ENCODE data around the gene JCAD.
A peak's percentile ranks its signal among the peaks of the same experiment; 100 is the strongest.

JCAD gene

GRCh38 chr10:30057894-30058556, 1.4 kb downstream of the JCAD start:
- H3K27me3 Mint-ChIP-seq = peaks cover 52% of the 10 kb centered on the region
- H3K4me1 Mint-ChIP-seq = peaks cover 7% of the 10 kb centered on the region
- no peak for DNase-seq
- no peak overlapping the region for H3K27ac Mint-ChIP-seq
- no peak for ATAC-seq
- no peaks in the 10 kb centered on the region for H3K36me3 Mint-ChIP-seq (ENCODE audit: low read depth)
- H3K4me3 Mint-ChIP-seq = no peak overlapping the region
- H3K9me3 Mint-ChIP-seq = no peaks in the 10 kb centered on the region

DNA sequence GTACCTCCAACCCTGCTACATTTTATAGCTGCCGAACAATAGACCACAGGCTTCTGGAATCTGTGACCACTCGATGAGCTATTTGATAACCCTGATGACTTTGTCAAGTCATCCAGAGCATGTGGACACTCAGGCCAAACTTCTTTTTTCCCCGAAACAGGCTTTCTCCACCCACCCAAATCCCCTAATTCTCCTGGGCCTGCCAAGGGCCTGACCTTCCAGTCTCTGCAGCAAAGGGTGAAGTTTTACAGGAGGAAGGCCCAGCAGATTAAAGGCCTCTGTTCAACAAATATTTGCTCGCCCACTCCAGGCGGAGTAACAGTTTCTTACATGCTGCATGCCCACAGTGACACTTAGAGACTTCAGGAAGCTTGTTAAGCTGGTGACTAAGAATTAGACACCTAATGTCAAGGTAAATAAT, 2.0 kb downstream of the JCAD start:
- ATAC-seq (no peak), DNase-seq (no peak)
- Mint-ChIP-seq H3K36me3 (ENCODE audit: low read depth) (no peaks in the 10 kb centered on the region), H3K27me3 (peaks cover 49% of the 10 kb centered on the region), H3K9me3 (no peaks in the 10 kb centered on the region), H3K4me3 (no peak overlapping the region), H3K27ac (no peak overlapping the region), H3K4me1 (peaks cover 7% of the 10 kb centered on the region)

DNA sequence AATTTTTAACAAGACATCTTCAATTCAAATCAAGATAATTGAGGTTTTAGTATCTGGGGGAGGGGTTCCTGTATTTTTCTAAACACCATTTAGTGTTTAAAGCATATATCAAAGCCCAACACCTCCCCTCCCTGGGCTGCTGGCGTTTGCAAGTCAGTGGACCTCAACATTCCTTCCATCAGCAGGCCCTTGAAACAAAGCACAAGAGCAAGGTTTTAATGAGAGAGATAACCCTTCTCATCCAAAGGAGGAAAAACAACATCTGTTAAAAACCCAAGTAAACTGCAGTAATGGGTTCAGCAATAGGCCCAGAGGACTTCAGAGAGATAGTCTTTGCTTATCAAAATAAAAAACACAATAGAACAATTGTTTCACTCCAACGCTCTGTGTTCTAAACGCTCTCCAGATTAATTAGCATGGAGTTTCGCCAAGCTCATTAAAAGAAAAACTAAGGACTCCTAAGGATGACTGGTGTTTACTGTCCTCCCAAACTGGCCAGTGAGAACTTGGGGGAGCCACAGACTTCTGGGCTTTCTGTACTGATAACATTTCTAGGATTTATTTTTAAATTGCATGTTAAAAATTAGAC, 2.5 kb downstream of the JCAD start:
- ATAC-seq (no peak), DNase-seq (no peak)
- Mint-ChIP-seq H3K27ac (no peak overlapping the region), H3K36me3 (ENCODE audit: low read depth) (no peaks in the 10 kb centered on the region), H3K9me3 (no peaks in the 10 kb centered on the region), H3K27me3 (peaks cover 48% of the 10 kb centered on the region), H3K4me1 (peaks cover 7% of the 10 kb centered on the region), H3K4me3 (no peak overlapping the region)

- DNase-seq (no peak), ATAC-seq (no peak)
- no peak overlapping the region for H3K27ac Mint-ChIP-seq
- no peak overlapping the region for H3K4me3 Mint-ChIP-seq
- H3K27me3 Mint-ChIP-seq = peaks cover 46% of the 10 kb centered on the region
- no peaks in the 10 kb centered on the region for H3K36me3 Mint-ChIP-seq (ENCODE audit: low read depth)
- no peaks in the 10 kb centered on the region for H3K9me3 Mint-ChIP-seq
- peaks cover 7% of the 10 kb centered on the region for H3K4me1 Mint-ChIP-seq
These were observed 3.1 kb downstream of the JCAD start for GRCh38 chr10:30056281-30056680.

DNA sequence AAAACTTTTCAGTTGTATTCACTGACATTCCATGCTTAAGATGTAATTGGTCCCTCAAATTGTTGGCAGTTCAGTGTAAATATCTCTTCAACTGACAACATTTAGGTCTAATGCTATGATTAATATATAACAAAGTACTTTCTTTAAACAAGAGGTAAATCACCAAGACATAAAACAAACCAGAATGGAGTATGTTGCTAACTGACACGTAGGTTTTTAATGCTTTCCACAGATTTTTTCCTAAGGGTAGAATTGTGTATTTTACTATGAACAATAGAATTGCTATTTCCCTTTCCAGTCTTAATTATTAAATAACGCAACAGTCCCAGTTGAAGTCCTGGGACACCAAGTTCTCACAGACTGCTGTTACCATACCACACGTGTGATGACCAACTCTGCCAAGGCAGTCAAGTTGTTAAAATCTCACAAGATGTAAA, 4.1 kb downstream of the JCAD start:
- Mint-ChIP-seq H3K4me3 (no peak overlapping the region), H3K9me3 (no peaks in the 10 kb centered on the region), H3K27me3 (peaks cover 46% of the 10 kb centered on the region), H3K4me1 (peaks cover 7% of the 10 kb centered on the region), H3K36me3 (ENCODE audit: low read depth) (no peaks in the 10 kb centered on the region), H3K27ac (no peak overlapping the region)
- DNase-seq (no peak), ATAC-seq (no peak)

GRCh38 chr10:30052062-30052461, 7.3 kb downstream of the JCAD start:
- Mint-ChIP-seq H3K4me1 (peaks cover 17% of the 10 kb centered on the region), H3K9me3 (no peaks in the 10 kb centered on the region), H3K4me3 (no peak overlapping the region), H3K36me3 (ENCODE audit: low read depth) (no peaks in the 10 kb centered on the region), H3K27ac (no peak overlapping the region), H3K27me3 (peaks cover 55% of the 10 kb centered on the region)
- DNase-seq (no peak), ATAC-seq (no peak)

DNA sequence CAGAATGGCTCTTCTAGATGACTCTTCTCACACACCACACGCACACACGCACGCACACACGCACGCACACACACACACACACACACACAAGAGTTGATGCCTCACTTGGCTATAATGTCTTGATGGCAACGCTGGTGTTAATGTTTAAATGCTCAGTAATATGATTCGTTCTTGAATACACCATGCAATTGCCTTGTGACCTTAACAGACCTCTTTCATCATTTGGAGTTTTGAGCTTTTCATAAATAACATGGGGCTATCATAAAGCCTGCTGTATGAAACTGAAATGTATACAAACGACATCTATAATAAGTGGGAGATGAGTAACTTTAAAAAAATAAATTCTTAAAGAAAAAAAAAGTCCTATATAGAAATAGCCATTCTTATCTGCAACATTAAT, 8.2 kb downstream of the JCAD start:
- no peaks in the 10 kb centered on the region for H3K36me3 Mint-ChIP-seq (ENCODE audit: low read depth)
- H3K4me3 Mint-ChIP-seq = no peak overlapping the region
- H3K27ac Mint-ChIP-seq = no peak overlapping the region

GRCh38 chr10:30050411-30050810, 9.0 kb downstream of the JCAD start:
- Mint-ChIP-seq H3K4me1 (peaks cover 17% of the 10 kb centered on the region), H3K27ac (no peak overlapping the region), H3K36me3 (ENCODE audit: low read depth) (no peaks in the 10 kb centered on the region), H3K4me3 (no peak overlapping the region), H3K9me3 (no peaks in the 10 kb centered on the region), H3K27me3 (peaks cover 61% of the 10 kb centered on the region)
- ATAC-seq (no peak), DNase-seq (no peak)

More for the DNA sequence above, 8.2 kb downstream of the JCAD start:
- no peak for DNase-seq
- peaks cover 59% of the 10 kb centered on the region for H3K27me3 Mint-ChIP-seq
- H3K9me3 Mint-ChIP-seq = no peaks in the 10 kb centered on the region
- ATAC-seq = no peak
- peaks cover 17% of the 10 kb centered on the region for H3K4me1 Mint-ChIP-seq

DNA sequence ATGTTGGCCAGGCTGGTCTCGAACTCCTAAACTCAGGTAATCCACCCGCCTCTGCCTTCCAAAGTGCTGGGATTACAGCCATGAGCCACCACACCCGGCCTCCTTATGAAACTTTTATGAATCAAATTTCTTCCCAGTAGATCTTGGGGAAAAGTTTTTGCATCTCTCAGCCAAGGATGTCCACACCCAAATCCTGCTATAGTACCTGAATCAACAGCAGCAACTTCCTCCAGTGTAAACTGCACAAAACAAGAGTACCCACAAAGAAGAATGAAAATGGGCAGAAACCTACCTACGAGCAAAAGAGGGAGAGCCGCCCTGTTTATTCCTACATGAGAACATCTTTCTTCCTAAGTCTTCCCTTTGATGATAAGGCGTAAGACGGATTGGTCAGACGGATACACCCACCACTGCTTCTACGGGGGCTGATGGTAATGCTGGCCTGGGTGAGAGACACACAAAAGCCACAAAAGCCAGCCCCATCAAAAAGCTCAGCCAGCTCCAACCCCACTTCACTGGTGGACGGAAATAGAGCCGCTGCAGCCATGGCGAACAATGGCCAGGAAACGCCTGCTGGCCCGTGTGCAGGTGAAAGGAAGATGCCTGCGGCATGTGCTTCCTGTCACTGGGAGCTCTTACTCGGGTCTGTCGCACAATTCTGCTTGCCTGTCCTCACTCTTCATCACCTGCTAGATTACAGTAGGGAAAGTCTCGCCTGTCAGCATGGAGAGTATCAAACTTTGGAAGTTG, 10.4 kb downstream of the JCAD start:
- Mint-ChIP-seq H3K4me3 (peak overlapping the region; percentile 57), H3K4me1 (peaks cover 21% of the 10 kb centered on the region), H3K27ac (no peak overlapping the region), H3K27me3 (peaks cover 71% of the 10 kb centered on the region), H3K9me3 (no peaks in the 10 kb centered on the region), H3K36me3 (ENCODE audit: low read depth) (no peaks in the 10 kb centered on the region)
- no peak for DNase-seq
- ATAC-seq = no peak

- no peak overlapping the region for H3K27ac Mint-ChIP-seq
These were observed 11.4 kb downstream of the JCAD start for GRCh38 chr10:30047924-30048531.

GRCh38 chr10:30047430-30047829, 12.0 kb downstream of the JCAD start:
- ATAC-seq = no peak
- Mint-ChIP-seq H3K9me3 (no peaks in the 10 kb centered on the region), H3K36me3 (ENCODE audit: low read depth) (no peaks in the 10 kb centered on the region), H3K4me3 (no peak overlapping the region), H3K27me3 (peaks cover 78% of the 10 kb centered on the region), H3K4me1 (peaks cover 25% of the 10 kb centered on the region), H3K27ac (no peak overlapping the region)
- no peak for DNase-seq

More at GRCh38 chr10:30047924-30048531, 11.4 kb downstream of the JCAD start:
- no peak for DNase-seq
- Mint-ChIP-seq H3K9me3 (no peaks in the 10 kb centered on the region), H3K4me3 (no peak overlapping the region), H3K27me3 (peaks cover 74% of the 10 kb centered on the region), H3K36me3 (ENCODE audit: low read depth) (no peaks in the 10 kb centered on the region), H3K4me1 (peaks cover 25% of the 10 kb centered on the region)
- no peak for ATAC-seq

- Mint-ChIP-seq H3K27me3 (peaks cover 79% of the 10 kb centered on the region), H3K4me1 (peaks cover 25% of the 10 kb centered on the region)
These were observed 12.9 kb downstream of the JCAD start for GRCh38 chr10:30046476-30046875.

DNA sequence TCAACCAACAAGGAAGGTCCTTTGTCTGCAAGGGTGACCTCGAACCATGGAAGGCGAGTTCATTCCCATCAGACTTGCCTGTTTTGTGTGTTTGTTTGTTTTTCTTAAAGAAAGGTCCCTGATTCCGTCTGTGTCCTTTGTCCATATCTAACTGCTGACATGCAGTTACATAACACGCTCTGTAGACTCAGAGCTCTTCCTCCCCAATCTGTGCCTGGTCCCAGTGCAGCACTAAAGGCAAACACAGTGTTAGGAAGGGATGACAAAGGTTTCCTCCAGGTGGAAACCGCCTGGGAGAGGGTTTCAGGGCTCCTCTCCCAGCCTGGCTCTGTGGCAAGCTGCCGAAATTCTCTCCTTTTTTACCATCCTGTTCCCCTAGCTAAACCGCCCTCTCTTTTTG, 13.4 kb downstream of the JCAD start:
- Mint-ChIP-seq H3K36me3 (ENCODE audit: low read depth) (no peaks in the 10 kb centered on the region), H3K9me3 (no peaks in the 10 kb centered on the region), H3K27me3 (peaks cover 77% of the 10 kb centered on the region), H3K4me3 (no peak overlapping the region), H3K27ac (no peak overlapping the region), H3K4me1 (peaks cover 25% of the 10 kb centered on the region)
- ATAC-seq (no peak), DNase-seq (no peak)

More at GRCh38 chr10:30046476-30046875, 12.9 kb downstream of the JCAD start:
- no peak overlapping the region for H3K4me3 Mint-ChIP-seq
- H3K9me3 Mint-ChIP-seq = no peaks in the 10 kb centered on the region
- ATAC-seq (no peak), DNase-seq (no peak)
- H3K36me3 Mint-ChIP-seq (ENCODE audit: low read depth) = no peaks in the 10 kb centered on the region
- H3K27ac Mint-ChIP-seq = no peak overlapping the region

GRCh38 chr10:30043476-30044270, 15.7 kb downstream of the JCAD start:
- peaks cover 15% of the 10 kb centered on the region for H3K4me1 Mint-ChIP-seq
- no peaks in the 10 kb centered on the region for H3K9me3 Mint-ChIP-seq
- H3K27ac Mint-ChIP-seq = no peak overlapping the region
- H3K27me3 Mint-ChIP-seq = peaks cover 77% of the 10 kb centered on the region
- ATAC-seq (peak; percentile 67), DNase-seq (no peak)
- no peaks in the 10 kb centered on the region for H3K36me3 Mint-ChIP-seq (ENCODE audit: low read depth)
- H3K4me3 Mint-ChIP-seq = no peak overlapping the region

All from activated naive CD8-positive, alpha-beta T cell treated with anti-CD3 and anti-CD28 coated beads, Interleukin-2, amount 50 U/mL, for 24 hours (primary cell).